Testis (tissue), 3 donors: ENCODE results near the gene SMG5. TPM values are rescaled to one million over a fixed set of nuclear protein-coding genes. Genes with fewer than 3 reads are reported as not detected.

ENCODE experiments used
- DNase-seq: peaks from one replicate; pipeline ENCODE4 v3.0.0-alpha.2; 2019
- H3K27ac ChIP-seq, 2 donors: fragments of 200-600 bp; sonication (generic); one replicate each; pipeline ENCODE4 v1.5.1; 2019
- H3K27me3 ChIP-seq: fragments of 200-600 bp; sonication (generic); one replicate; pipeline ENCODE4 v1.5.1; 2019
- H3K36me3 ChIP-seq: fragments of 200-600 bp; sonication (generic); one replicate; pipeline ENCODE4 v1.5.1; 2017; ENCODE audit warnings: low read depth; ENCODE audit errors: missing control alignments
- H3K4me1 ChIP-seq: fragments of 200-600 bp; sonication (generic); one replicate; pipeline ENCODE4 v1.5.1; 2019
- H3K4me3 ChIP-seq, 2 donors: fragments of 200-600 bp; sonication (generic); one replicate each; pipeline ENCODE4 v1.5.1; 2017 to 2019
- H3K9me3 ChIP-seq: fragments of 200-600 bp; sonication (generic); one replicate; pipeline ENCODE4 v1.5.1; 2017
- POLR2A ChIP-seq: fragments of 450-650 bp; IDR thresholded peaks from one replicate; pipeline ENCODE4 v1.6.1; 2017; ENCODE audit warnings: antibody characterized with exemption, mild to moderate bottlenecking, moderate library complexity
- WGBS, 2 donors: methylation state at CpG; one replicate each; pipeline ENCODE4 v1.1.5; 2018; 5-methylcytosine and 5-hydroxymethylcytosine counted together
- intact Hi-C: fragments of 100-400 bp; cut with DNase I; formaldehyde crosslinking; loops from one replicate; pipeline ENCODE4 v1.15.1; 2023; ENCODE audit warnings: low total_unique reads
- polyA plus RNA-seq: library from polyadenylated mRNA; stranded (reverse); fragments of 350-450 nt; fragmentation: Illumina TruSeq; extraction: RNeasy Lipid Tissue Mini Kit (QIAGEN cat#74804); gene quantifications from one replicate; pipeline ENCODE4 v1.2.3, GENCODE V29; 2014; ENCODE audit warnings: low read depth, low replicate concordance; ENCODE audit not compliant: insufficient read depth
- total RNA-seq, 2 donors: library from RNA; depleted of rRNA; stranded (reverse); fragments of >200 nt; gene quantifications; one replicate each; pipeline ENCODE4 v1.2.3, GENCODE V29; 2016
- TF ChIP-seq, protein P1 (sequence below), 3 experiments: fragments of 450-650 bp in 2 of 3; fragments of 200-600 bp in 1 of 3; sonication (generic) in 1 of 3; IDR thresholded peaks; one replicate each; pipeline ENCODE4 v1.5.1; 2016 to 2019; ENCODE audit warnings: antibody characterized with exemption in 3 of 3, mild to moderate bottlenecking in 2 of 3, moderate library complexity in 1 of 3

Gene SMG5
- total and polyA plus RNA-seq, 3 donors from 2014 or later = 74.5 to 100 (median 82.5) TPM

GRCh38 chr1:156316909-156317308, 34.3 kb upstream of the SMG5 start:
- DNase-seq = no peak
- Histone ChIP-seq H3K9me3 (no peaks in the 10 kb centered on the region), H3K27me3 (no peaks in the 10 kb centered on the region), H3K27ac (no peak overlapping the region), H3K4me3 (no peak overlapping the region), H3K4me1 (no peaks in the 10 kb centered on the region), H3K36me3 (no peaks in the 10 kb centered on the region)
- intact Hi-C loops = no loop called here
- TF ChIP-seq, protein P1, sequence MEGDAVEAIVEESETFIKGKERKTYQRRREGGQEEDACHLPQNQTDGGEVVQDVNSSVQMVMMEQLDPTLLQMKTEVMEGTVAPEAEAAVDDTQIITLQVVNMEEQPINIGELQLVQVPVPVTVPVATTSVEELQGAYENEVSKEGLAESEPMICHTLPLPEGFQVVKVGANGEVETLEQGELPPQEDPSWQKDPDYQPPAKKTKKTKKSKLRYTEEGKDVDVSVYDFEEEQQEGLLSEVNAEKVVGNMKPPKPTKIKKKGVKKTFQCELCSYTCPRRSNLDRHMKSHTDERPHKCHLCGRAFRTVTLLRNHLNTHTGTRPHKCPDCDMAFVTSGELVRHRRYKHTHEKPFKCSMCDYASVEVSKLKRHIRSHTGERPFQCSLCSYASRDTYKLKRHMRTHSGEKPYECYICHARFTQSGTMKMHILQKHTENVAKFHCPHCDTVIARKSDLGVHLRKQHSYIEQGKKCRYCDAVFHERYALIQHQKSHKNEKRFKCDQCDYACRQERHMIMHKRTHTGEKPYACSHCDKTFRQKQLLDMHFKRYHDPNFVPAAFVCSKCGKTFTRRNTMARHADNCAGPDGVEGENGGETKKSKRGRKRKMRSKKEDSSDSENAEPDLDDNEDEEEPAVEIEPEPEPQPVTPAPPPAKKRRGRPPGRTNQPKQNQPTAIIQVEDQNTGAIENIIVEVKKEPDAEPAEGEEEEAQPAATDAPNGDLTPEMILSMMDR (IDR thresholded peaks at IDR 0.05) = no peak
- TF ChIP-seq POLR2A = no peak
- 91% methylated on average over 7 of the region's 7 CpGs for WGBS, 2 donors

DNA sequence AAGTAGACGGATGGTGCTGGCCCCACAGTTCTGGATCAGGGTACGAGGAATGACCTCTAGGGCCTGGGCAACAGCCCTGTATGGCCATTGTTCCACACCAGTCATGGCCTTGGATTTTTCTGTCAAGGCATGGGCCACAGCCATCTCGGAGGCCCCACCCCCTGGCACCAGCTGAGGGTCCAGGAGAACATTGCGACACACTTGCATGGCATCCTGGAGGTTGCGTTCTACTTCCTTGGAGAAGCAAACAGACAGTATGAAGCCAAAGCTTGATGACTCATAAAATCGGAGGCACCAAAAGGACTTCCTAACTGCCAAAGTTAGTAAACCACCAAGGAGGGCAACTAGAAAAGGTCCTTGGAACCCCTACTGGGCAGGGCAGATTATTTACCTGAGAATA, 28.3 kb upstream of the SMG5 start:
- DNase-seq = no peak
- TF ChIP-seq POLR2A = no peak
- TF ChIP-seq, protein P1 (IDR thresholded peaks at IDR 0.05) = no peak
- no peak overlapping the region for H3K27ac ChIP-seq
- no peaks in the 10 kb centered on the region for H3K4me1 ChIP-seq
- WGBS, 2 donors = 89 to 94% methylated on average over 6 of the region's 6 CpGs
- intact Hi-C loops = no loop called here
- no peaks in the 10 kb centered on the region for H3K27me3 ChIP-seq
- H3K9me3 ChIP-seq = no peaks in the 10 kb centered on the region
- H3K4me3 ChIP-seq = no peak overlapping the region
- H3K36me3 ChIP-seq = no peaks in the 10 kb centered on the region

DNA sequence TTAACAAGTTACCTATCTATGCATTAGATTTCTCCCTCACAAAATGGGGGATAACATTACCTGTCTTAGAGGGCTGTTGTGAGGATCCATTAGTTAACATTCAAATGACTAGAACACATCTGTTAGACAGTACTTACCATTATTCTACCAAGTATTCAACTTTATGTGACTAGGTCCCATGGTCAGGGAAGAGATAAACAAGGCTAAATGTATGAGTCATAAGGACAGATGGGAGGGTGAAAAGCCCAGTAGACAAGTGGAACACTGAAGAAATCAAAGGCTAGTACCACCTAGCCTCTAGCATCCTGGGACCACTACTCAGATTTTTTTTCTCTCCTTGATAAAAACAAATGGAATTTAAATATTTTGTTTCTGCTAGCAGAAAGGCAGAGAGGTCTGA, 25.5 kb upstream of the SMG5 start:
- H3K36me3 ChIP-seq = no peaks in the 10 kb centered on the region
- TF ChIP-seq, protein P1 (IDR thresholded peaks at IDR 0.05) = no peak
- TF ChIP-seq POLR2A = no peak
- no peaks in the 10 kb centered on the region for H3K27me3 ChIP-seq
- H3K4me3 ChIP-seq = no peak overlapping the region
- no peaks in the 10 kb centered on the region for H3K9me3 ChIP-seq
- no peak overlapping the region for H3K27ac ChIP-seq
- no peaks in the 10 kb centered on the region for H3K4me1 ChIP-seq
- intact Hi-C loops = no loop called here
- no peak for DNase-seq

DNA sequence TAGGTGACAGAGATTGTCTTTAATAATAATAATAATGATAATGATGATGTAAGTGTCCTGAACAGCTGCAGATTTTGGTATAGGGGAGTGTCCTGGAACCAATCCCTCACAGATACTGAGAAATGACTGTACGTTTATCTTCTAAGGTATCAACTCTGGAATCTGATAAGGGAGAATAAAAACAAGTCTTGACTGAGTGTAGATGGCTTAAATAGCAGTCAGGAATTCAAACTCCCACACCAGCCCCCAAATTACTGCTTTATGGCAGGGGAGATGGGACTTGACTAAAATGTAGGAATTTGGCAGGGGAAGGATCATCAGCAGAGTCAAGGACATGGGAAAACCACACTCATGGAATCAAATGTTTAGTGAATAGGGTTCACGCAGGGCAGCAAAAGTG, 22.6 kb upstream of the SMG5 start:
- Histone ChIP-seq H3K27me3 (no peaks in the 10 kb centered on the region), H3K27ac (no peak overlapping the region), H3K36me3 (no peaks in the 10 kb centered on the region), H3K4me1 (no peaks in the 10 kb centered on the region), H3K4me3 (no peak overlapping the region), H3K9me3 (no peaks in the 10 kb centered on the region)
- 47 to 62% methylated on average over 2 of the region's 2 CpGs for WGBS, 2 donors
- TF ChIP-seq POLR2A = no peak
- TF ChIP-seq, protein P1 (IDR thresholded peaks at IDR 0.05) = no peak
- intact Hi-C loops = no loop called here
- no peak for DNase-seq

- H3K4me3 ChIP-seq = no peak overlapping the region
- no peaks in the 10 kb centered on the region for H3K27me3 ChIP-seq
- no peak for TF ChIP-seq POLR2A
- TF ChIP-seq, protein P1 (IDR thresholded peaks at IDR 0.05) = no peak
- no peaks in the 10 kb centered on the region for H3K36me3 ChIP-seq
- WGBS, 2 donors = 84 to 90% methylated on average over 4 of the region's 4 CpGs
- no peaks in the 10 kb centered on the region for H3K4me1 ChIP-seq
- intact Hi-C loops = no loop called here
- no peaks in the 10 kb centered on the region for H3K9me3 ChIP-seq
- DNase-seq = no peak
- no peak overlapping the region for H3K27ac ChIP-seq
These were observed 20.6 kb upstream of the SMG5 start for GRCh38 chr1:156303241-156303640.
